Activated naive CD4-positive, alpha-beta T cell (primary cell): ENCODE data around the gene TMCO6.

Experiments
- DNase-seq, 4 experiments: peaks; one replicate each; lab custom pipeline; 2025; lab: John Stamatoyannopoulos, UW

The TMCO6 gene

DNA sequence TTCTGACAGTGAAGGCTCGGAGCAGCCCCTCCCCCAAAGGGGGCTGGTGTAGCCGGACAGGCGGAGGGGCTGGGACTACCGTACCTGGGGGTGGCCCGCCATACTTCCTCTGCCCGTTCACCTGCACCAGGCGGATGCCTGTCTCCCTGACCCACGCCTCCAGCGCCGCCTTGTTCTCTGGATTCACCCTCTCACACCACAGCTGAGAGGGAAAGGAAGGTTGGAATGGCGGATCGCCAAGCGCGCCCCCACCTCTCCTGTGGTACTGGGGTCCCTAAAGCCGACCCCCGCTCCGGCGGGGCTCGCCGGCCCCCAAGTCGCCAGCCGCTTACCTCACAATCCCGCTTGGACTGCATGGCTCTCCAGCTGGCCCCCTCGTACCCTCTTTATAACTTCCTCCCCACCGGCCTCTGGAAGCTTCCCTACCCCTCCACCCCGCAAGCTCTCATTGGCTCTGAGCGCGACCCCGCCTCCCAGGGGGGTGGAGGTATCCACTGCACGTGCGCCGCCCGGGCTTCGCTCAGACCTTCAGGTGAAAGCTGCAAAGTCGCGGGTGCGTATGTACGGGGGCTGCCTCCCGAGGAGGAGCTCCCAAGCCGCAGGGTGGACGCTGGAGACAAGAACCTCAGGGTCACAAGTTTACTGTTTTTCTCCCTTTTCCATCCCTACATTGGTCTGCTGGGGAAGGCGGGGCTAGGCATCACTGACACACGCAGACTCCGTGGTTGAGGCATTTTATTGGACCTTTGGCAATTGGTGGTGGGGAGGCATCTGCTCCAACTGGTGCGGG lies 34.1 kb downstream of the TMCO6 start, which contains the start of gene DND1:
Gene DND1, minus strand, starts transcription at position 390 of the 790 bp plus-strand sequence. Its CDS starts 34 bp downstream, at position 356.
- no peak for DNase-seq

DNA sequence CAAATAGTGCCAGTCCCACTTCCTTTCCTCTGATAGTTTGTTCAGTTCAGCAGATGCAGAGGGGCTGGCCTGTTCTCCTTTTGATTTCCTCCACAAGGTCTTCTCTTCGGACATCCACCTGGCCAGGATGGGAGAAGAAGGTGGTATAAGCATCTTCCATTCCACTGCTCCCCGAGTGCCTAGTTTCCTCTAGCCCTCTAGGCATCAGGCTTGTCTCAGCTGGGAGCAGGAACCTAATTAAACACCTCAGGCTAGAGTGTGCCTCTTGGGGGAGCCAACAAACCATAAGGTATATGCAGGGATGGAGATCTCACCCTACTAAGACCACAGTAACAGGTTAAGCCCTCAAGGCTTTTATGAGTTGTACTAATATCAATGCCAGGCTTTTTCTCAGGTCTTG lies 35.0 kb downstream of the TMCO6 start:
- no peak for DNase-seq

DNA sequence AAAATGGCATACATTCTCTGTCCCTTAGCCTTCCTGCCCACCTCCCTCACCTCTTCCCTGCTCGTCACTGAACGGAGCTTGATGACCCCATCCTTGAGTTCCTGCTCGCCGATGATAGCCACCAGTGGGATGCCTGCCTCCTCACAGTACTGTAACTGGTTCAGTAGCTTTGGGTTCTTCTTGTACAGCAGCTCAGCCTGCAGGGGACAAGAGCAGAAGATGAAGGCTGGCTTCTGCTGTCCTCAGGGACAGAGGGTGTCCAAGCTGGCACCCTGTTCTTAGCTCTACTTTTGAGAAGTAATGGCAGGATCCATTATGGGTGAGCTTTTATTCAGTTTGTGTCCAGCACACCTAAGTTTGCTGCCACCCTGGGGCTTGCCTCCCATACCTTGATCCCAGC lies 35.4 kb downstream of the TMCO6 start:
- DNase-seq = no peak

DNA sequence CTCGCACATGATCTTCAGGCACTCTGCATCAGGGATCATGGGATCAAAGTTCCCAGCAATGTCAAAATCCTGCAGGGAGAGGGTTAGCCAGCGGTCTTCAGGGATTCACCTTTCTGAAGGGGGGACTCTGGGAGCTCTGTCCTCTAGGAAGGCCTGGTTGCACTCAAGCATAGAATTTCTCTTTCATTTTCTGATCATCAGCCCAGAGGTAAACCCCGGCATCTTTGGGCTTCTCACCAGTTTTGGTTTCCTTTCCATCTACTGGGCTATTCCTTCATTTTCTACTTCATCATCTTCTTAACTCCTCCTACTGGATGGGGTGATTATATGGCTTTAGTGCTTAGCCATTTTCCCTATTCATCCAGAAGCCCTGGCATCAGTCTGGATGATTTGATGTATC lies 38.7 kb downstream of the TMCO6 start:
- no peak for DNase-seq

DNA sequence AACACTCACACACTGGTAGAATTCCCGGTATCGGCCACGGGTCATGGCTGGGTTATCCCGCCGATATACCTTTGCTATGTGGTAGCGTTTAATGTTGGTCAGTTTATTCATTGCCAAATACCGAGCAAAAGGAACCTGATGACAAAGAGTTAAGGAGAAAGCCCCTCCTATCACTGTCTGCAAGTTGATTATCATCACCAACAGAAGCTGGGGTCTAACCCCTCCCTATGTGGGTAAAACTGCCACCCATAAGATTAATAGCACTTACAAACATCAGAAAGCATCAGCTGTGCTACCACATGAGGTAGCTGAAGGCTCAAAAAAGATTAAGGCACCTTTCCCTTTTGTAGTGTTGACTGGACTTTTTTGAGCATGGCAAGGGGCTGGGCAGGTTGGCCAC lies 39.7 kb downstream of the TMCO6 start:
- no peak for DNase-seq

DNA sequence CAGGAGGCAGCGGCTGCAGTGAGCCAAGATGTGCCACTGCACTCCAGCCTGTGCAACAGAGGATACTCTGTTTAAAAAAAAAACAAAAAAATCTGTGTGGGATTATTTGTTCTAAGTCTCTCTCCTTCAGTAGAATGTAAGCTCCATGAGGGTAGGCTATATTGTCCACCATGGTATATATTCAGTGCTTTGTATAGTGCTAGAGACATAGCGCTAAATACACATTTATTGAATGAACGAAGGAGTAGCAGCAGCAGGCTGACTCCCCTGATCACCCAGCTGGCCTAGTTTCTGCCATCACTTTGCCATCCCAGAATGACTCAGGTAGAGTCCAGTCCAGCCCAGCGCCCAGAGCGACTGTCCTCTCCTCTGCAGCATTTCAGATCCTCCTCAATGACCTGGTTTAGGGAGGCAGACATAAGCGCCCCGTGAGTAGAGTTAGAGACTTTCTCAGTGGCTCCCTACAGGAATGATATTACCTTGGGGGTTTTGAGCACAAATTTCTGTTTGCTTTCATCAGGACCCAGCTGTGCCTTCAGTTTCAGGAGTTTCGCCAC lies 51.2 kb downstream of the TMCO6 start:
- DNase-seq = no peak

DNA sequence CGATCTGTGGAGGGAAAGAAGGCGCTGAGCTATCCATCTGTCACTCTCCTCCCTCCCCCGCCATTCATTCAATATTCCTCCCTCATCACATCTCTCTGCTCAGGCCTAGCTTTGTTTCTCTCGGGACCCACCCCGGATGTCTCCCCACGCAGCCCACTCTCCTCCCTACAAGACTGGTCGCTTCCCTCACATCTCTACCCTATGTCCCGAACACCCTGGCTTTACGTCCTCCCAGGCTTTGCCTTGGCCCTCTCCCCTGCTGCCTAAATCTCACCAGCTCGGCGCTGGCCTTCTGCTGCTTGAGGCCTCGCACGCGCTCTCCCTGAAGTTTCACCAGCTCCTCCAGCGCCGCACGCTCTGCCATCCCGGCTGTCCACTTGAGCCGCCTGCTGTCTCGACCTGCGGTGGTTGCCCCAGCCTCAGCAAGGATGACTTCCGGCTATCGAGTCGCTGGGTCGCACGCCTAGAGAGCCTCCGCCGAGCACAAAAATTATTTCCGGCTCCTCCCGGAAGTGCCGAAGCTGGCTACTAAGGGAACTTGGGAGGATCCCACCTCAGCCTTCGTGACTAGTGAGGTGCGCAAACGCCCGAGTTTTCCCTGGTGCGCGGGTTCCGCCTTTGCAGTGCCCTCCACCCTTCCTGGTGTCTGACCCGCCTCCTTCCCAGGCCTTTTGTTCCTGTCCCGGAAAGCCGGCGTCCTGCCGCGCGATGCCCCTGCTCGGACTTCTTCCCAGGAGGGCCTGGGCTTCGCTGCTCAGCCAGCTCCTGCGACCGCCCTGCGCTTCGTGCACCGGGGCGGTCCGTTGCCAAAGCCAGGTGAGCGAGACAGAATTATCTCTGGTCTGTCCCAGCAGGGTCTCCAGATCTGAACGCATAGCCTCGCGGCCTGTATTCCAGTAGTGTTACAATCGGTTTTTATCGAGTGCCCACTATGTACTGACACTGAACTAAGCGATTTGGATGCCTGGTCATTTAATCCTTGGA lies 52.0 kb downstream of the TMCO6 start, which contains the start of the genes HARS1 and HARS2:
Gene HARS1, minus strand, starts transcription at position 430 of the 984 bp plus-strand sequence. Its CDS starts 66 bp downstream, at position 364.
Gene HARS2, plus strand, starts transcription at position 515 of the 984 bp plus-strand sequence. Its CDS starts 194 bp downstream, at position 709.
- DNase-seq = peak; percentile 53 to 73 (median 62)

DNA sequence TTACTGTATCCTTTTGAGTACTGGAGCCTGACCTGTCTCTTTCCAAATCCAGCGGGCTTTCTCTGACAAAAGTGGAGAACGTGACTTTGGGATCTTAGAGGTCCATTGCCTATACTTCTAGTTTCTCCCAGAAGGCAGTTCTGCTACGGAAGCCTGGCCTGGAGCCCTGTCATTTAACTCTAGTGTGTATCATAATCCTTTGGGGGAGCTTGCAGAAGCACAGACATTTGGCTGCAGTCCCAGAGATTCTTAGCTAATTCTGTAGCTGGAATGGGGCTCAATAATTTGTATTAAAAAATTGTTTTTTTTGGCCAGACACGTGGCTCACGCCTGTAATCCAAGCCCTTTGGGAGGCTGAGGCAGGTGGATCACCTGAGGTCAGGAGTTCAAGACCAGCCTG lies 55.0 kb downstream of the TMCO6 start:
- DNase-seq = no peak
